ENCODE data around the gene GFRA1. TPM values are rescaled to one million over a fixed set of nuclear protein-coding genes. Genes with fewer than 3 reads are reported as not detected.

The GFRA1 gene
- total RNA-seq, 2 experiments from 2014 or later = not detected

DNA sequence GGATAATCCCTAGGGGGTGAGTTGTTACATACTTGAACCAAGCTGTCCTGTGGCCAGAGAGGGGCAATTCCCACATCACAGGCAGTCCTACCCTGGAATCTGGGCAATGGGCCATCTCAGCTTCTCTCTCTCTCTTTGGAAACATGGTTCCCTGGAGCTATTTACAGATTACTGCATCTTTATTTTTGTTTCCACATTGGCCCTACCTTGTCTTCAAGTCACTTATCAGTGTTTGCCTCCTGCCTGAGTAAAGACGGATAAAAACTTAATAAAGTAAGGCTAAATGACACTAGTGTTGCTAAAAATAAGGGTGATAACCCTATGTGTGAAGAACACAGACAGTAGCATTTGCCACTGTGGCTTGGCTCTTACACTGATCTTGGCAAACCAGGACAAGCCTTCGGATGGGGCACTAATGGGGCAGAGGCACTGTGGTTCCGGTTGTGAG is 228.2 kb downstream of the GFRA1 start:
- BruUV-seq (replicated peaks) = no TSS peak
- Histone ChIP-seq H3K4me3 (ENCODE audit: low read depth, low read length, poor library complexity, severe bottlenecking) (no peak overlapping the region), H3K9me2 (ENCODE audit: insufficient read depth, low read length) (no peaks in the 10 kb centered on the region), H3K4me1 (ENCODE audit: insufficient read depth, low read length, poor library complexity, severe bottlenecking) (no peaks in the 10 kb centered on the region), H3K27ac (ENCODE audit: low read depth, low read length, poor library complexity, severe bottlenecking) (no peak overlapping the region), H4K20me1 (ENCODE audit: insufficient read depth, low read length) (no peaks in the 10 kb centered on the region), H3K79me2 (ENCODE audit: insufficient read depth, low read depth, low read length) (no peaks in the 10 kb centered on the region), H2AFZ (ENCODE audit: low read length) (no peak overlapping the region), H3K4me2 (ENCODE audit: low read length) (no peak overlapping the region), H3K9me3 (ENCODE audit: low read length) (no peaks in the 10 kb centered on the region), H3K36me3 (ENCODE audit: insufficient read depth, low read length) (no peaks in the 10 kb centered on the region)
- ChIA-PET CTCF (ENCODE audit: unreplicated experiment) (no interaction called here), POLR2A (interaction anchor here (1.1 kb wide), 1 partner anchor 9 kb away, joined by 3 read pairs; no protein-coding TSS in a partner anchor)
- TF ChIP-seq EZH2phosphoT487 (IDR thresholded peaks at IDR 0.05; ENCODE audit: borderline replicate concordance, low read depth, low read length) = no peak
- TF ChIP-seq, protein P1, sequence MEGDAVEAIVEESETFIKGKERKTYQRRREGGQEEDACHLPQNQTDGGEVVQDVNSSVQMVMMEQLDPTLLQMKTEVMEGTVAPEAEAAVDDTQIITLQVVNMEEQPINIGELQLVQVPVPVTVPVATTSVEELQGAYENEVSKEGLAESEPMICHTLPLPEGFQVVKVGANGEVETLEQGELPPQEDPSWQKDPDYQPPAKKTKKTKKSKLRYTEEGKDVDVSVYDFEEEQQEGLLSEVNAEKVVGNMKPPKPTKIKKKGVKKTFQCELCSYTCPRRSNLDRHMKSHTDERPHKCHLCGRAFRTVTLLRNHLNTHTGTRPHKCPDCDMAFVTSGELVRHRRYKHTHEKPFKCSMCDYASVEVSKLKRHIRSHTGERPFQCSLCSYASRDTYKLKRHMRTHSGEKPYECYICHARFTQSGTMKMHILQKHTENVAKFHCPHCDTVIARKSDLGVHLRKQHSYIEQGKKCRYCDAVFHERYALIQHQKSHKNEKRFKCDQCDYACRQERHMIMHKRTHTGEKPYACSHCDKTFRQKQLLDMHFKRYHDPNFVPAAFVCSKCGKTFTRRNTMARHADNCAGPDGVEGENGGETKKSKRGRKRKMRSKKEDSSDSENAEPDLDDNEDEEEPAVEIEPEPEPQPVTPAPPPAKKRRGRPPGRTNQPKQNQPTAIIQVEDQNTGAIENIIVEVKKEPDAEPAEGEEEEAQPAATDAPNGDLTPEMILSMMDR (conservative IDR thresholded peaks at IDR 0.05; ENCODE audit: low read length) = no peak
- no peak for DNase-seq (ENCODE audit: low spot score)
- intact Hi-C loops (cut with micrococcal nuclease; ENCODE audit: unreplicated experiment) = no loop called here

DNA sequence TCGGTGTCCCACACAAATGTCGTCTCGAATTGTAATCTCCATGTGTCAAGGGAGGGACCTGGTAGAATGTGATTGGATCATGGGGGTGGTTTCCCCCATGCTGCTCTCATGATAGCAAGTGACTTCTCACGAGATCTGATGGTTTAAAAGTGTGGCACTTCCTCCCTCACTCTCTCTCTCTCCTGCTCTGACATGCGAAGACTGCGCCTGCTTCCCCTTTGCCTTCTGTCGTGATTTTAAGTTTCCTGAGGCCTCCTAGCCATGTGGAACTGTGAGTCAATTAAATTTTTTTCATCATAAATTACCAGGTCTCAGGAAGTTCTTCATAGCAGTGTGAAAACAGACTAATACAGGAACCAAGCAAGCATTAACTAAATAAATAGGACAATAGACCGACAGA is 229.1 kb downstream of the GFRA1 start:
- Histone ChIP-seq H3K27ac (ENCODE audit: low read depth, low read length, poor library complexity, severe bottlenecking) (no peak overlapping the region), H3K4me3 (ENCODE audit: low read depth, low read length, poor library complexity, severe bottlenecking) (no peak overlapping the region), H3K4me2 (ENCODE audit: low read length) (no peak overlapping the region), H3K9me2 (ENCODE audit: insufficient read depth, low read length) (no peaks in the 10 kb centered on the region), H3K79me2 (ENCODE audit: insufficient read depth, low read depth, low read length) (no peaks in the 10 kb centered on the region), H3K36me3 (ENCODE audit: insufficient read depth, low read length) (no peaks in the 10 kb centered on the region), H4K20me1 (ENCODE audit: insufficient read depth, low read length) (no peaks in the 10 kb centered on the region), H3K4me1 (ENCODE audit: insufficient read depth, low read length, poor library complexity, severe bottlenecking) (no peaks in the 10 kb centered on the region), H3K9me3 (ENCODE audit: low read length) (no peaks in the 10 kb centered on the region), H2AFZ (ENCODE audit: low read length) (no peak overlapping the region)
- ChIA-PET POLR2A (interaction anchor here (0.6 kb wide), 1 partner anchor 25 kb away, joined by 3 read pairs; no protein-coding TSS in a partner anchor), CTCF (ENCODE audit: unreplicated experiment) (no interaction called here)
- no peak for TF ChIP-seq EZH2phosphoT487 (IDR thresholded peaks at IDR 0.05; ENCODE audit: borderline replicate concordance, low read depth, low read length)
- TF ChIP-seq, protein P1 (conservative IDR thresholded peaks at IDR 0.05; ENCODE audit: low read length) = no peak
- no peak for DNase-seq (ENCODE audit: low spot score)
- no TSS peak for BruUV-seq (replicated peaks)
- intact Hi-C loops (cut with micrococcal nuclease; ENCODE audit: unreplicated experiment) = no loop called here

DNA sequence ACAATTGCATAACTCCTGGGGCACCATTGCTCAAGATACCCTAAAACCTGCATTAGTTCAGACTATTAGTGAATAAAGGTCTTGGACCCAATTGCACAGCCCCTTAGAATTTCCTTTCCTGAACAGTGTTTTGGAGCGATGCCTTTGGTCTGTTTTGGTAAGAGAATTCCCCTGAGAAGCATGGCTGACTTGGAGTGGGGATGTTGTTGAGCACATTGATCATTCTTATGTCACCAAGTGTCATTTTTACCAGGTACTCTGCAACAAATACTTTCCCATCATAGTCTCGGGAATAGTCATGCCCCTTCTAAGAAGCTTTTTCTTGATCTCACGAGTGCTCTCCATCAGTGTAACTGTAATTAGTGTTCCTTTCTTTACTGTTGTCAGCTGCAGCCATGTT is 229.7 kb downstream of the GFRA1 start:
- Histone ChIP-seq H3K4me2 (ENCODE audit: low read length) (no peak overlapping the region), H2AFZ (ENCODE audit: low read length) (no peak overlapping the region), H3K4me3 (ENCODE audit: low read depth, low read length, poor library complexity, severe bottlenecking) (no peak overlapping the region), H3K27ac (ENCODE audit: low read depth, low read length, poor library complexity, severe bottlenecking) (no peak overlapping the region), H4K20me1 (ENCODE audit: insufficient read depth, low read length) (no peaks in the 10 kb centered on the region), H3K9me3 (ENCODE audit: low read length) (no peaks in the 10 kb centered on the region), H3K4me1 (ENCODE audit: insufficient read depth, low read length, poor library complexity, severe bottlenecking) (no peaks in the 10 kb centered on the region), H3K79me2 (ENCODE audit: insufficient read depth, low read depth, low read length) (no peaks in the 10 kb centered on the region), H3K9me2 (ENCODE audit: insufficient read depth, low read length) (no peaks in the 10 kb centered on the region), H3K36me3 (ENCODE audit: insufficient read depth, low read length) (no peaks in the 10 kb centered on the region)
- no peak for TF ChIP-seq EZH2phosphoT487 (IDR thresholded peaks at IDR 0.05; ENCODE audit: borderline replicate concordance, low read depth, low read length)
- TF ChIP-seq, protein P1 (conservative IDR thresholded peaks at IDR 0.05; ENCODE audit: low read length) = no peak
- ChIA-PET POLR2A (no interaction called here), CTCF (ENCODE audit: unreplicated experiment) (no interaction called here)
- BruUV-seq (replicated peaks) = no TSS peak
- DNase-seq (ENCODE audit: low spot score) = no peak
- intact Hi-C loops (cut with micrococcal nuclease; ENCODE audit: unreplicated experiment) = no loop called here
